Lung microvascular endothelial cell (primary cell): ENCODE data around the gene CORT. TPM values are rescaled to one million over a fixed set of nuclear protein-coding genes. Genes with fewer than 3 reads are reported as not detected.
A peak's percentile ranks its signal among the peaks of the same experiment; 100 is the strongest.
"Not testable (repeated sequence)": the region's sequence is repeated elsewhere in the genome, so short reads cannot be mapped to it uniquely, and the experiment has no call there.

ENCODE experiments used
- DNase-seq, 2 donors: peaks; one replicate each; pipeline versions ENCODE4 v3.0.0 to v3.0.0-alpha.2; 2010; ENCODE audit warnings: low read depth in 2 of 2
- total RNA-seq: library from RNA; depleted of rRNA; stranded (reverse); fragments of >200 nt; gene quantifications from 2 replicates; pipeline ENCODE4 v1.2.1, GENCODE V29; 2014

CORT gene
- 0.20 and 0.22 TPM in 2 replicates for total RNA-seq

GRCh38 chr1:10449751-10450150, at the start of gene CORT:
TSS of gene CORT (plus strand) at chr1:10450031. CDS start at chr1:10450224, 193 bp downstream.
- no peak for DNase-seq

- DNase-seq: peak in 1 of 2 donors; percentile 35
Measured at GRCh38 chr1:10401281-10401680, 48.5 kb upstream of the CORT start.

- peak in 1 of 2 donors; percentile 61 for DNase-seq
Measured at GRCh38 chr1:10402729-10403274, 47.0 kb upstream of the CORT start.

GRCh38 chr1:10407201-10407600, 42.6 kb upstream of the CORT start:
- DNase-seq: no peak

- peak; percentile 25 to 97 for DNase-seq
Measured at GRCh38 chr1:10415211-10415930, 34.5 kb upstream of the CORT start.

- DNase-seq: not testable (repeated sequence)
Measured at GRCh38 chr1:10415967-10416366, 33.9 kb upstream of the CORT start.

- not testable (repeated sequence) for DNase-seq
Measured at GRCh38 chr1:10418741-10419140, 31.1 kb upstream of the CORT start.

GRCh38 chr1:10419351-10419750, 30.5 kb upstream of the CORT start:
- no peak for DNase-seq

- DNase-seq: no peak
Measured at GRCh38 chr1:10421637-10422036, 28.2 kb upstream of the CORT start.

GRCh38 chr1:10424034-10424433, 25.8 kb upstream of the CORT start:
- DNase-seq: no peak

- DNase-seq: no peak
Measured at GRCh38 chr1:10424651-10425050, 25.2 kb upstream of the CORT start.

GRCh38 chr1:10425826-10426534, 23.9 kb upstream of the CORT start:
- not testable (repeated sequence) for DNase-seq

GRCh38 chr1:10426535-10426848, 23.3 kb upstream of the CORT start:
- not testable (repeated sequence) for DNase-seq

- no peak for DNase-seq
Measured at GRCh38 chr1:10428984-10429383, 20.8 kb upstream of the CORT start.

- DNase-seq: peak; percentile 73 to 96
Measured at GRCh38 chr1:10429868-10430215, 20.0 kb upstream of the CORT start.

GRCh38 chr1:10430216-10431069, 19.4 kb upstream of the CORT start, which contains the start of gene CENPS:
TSS of gene CENPS (plus strand) at chr1:10430433. CDS start at chr1:10430518, 85 bp downstream.
- peak; percentile 87 to 90 for DNase-seq

GRCh38 chr1:10431070-10431730, 18.6 kb upstream of the CORT start:
- no peak for DNase-seq

- no peak for DNase-seq
Measured at GRCh38 chr1:10432910-10433700, 16.7 kb upstream of the CORT start.

GRCh38 chr1:10433790-10434189, 16.0 kb upstream of the CORT start:
- no peak for DNase-seq

- no peak for DNase-seq
Measured at GRCh38 chr1:10434590-10434989, 15.2 kb upstream of the CORT start.
